GM12865 (cell line): ENCODE measurements around the gene LRP8.

Experiments
- DNase-seq: peaks from one replicate; pipeline ENCODE4 v3.0.0; 2010; ENCODE audit warnings: low read depth
- H3K4me3 ChIP-seq: 2 replicates; pipeline ENCODE4 v1.5.1; 2011; ENCODE audit warnings: mild to moderate bottlenecking, low read depth, low read length, control low read depth
- CTCF ChIP-seq: IDR thresholded peaks from 2 replicates; pipeline ENCODE4 v1.5.1; 2011; ENCODE audit warnings: low read length, control low read depth, low read depth, inconsistent platforms; ENCODE audit not compliant: insufficient read depth; ENCODE audit errors: missing control alignments

LRP8 gene

GRCh38 chr1:53258216-53258615 is 69.7 kb downstream of the LRP8 start:
- TF ChIP-seq CTCF, result no peak
- no peak overlapping the region for H3K4me3 ChIP-seq
- no peak for DNase-seq

- no peak for DNase-seq
- no peak overlapping the region for H3K4me3 ChIP-seq
- no peak for TF ChIP-seq CTCF
These were observed 70.3 kb downstream of the LRP8 start for GRCh38 chr1:53257454-53258081.

- no peak overlapping the region for H3K4me3 ChIP-seq
- TF ChIP-seq CTCF, result no peak
- no peak for DNase-seq
These were observed 71.1 kb downstream of the LRP8 start for GRCh38 chr1:53256511-53257453.

GRCh38 chr1:53255031-53255430 is 72.8 kb downstream of the LRP8 start:
- DNase-seq, result no peak
- TF ChIP-seq CTCF, result peak; percentile 4
- H3K4me3 ChIP-seq, result no peak overlapping the region

GRCh38 chr1:53254011-53254640 is 73.7 kb downstream of the LRP8 start:
- no peak for TF ChIP-seq CTCF
- H3K4me3 ChIP-seq, result no peak overlapping the region
- no peak for DNase-seq

GRCh38 chr1:53250325-53250724 is 77.5 kb downstream of the LRP8 start:
- H3K4me3 ChIP-seq, result no peak overlapping the region
- DNase-seq, result no peak
- no peak for TF ChIP-seq CTCF
